NCI-H2171 treated with DMSO at 0.1 percent for 48 hours (cell line): ENCODE measurements around the gene SSR2.

Source experiments
- DNase-seq: peaks from one replicate; lab custom pipeline; 2025; lab: John Stamatoyannopoulos, UW

SSR2 gene

DNA sequence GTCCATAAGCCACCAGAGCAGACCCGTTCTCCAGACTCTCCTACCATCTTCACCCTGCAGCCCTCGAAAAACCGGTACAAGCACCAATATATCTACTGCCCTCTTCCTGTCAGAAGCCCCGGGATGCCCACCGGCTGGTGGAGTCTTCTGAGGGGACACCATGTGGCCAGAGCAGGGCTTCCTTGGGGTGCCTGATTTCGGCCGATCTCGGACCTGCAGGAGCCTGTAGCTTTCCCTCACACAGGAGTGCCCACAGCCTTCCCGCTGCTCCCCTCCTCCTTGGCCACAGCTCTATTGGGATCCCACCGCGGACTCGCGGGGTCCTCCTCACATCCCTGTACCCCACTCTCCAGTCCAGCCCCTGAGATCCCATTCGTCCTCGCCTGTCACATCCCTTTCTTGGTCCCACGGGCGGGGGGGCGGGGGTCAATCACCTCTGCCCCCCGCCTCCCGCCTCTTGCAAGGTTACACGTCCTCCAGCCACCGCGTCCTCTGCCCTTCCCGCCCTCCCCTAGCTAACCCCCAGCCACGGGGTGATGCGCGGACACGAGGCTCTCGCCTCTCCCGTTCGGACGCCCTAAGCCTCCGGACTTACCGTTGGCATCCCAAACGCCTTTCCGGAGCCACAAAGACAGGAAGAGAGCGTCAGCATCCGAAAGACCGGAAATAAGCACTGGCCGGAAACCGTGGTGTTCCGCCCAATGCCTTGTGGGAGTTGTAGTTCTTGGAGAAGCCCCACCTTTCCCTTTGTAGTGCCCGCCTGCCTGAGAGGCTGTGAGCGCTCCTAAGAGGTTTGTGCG is at the start of gene SSR2:
TSS of gene SSR2 (minus strand) at position 659 of the 800 bp plus-strand sequence. CDS start 784 bp downstream, outside the sequence.
- DNase-seq: peak; percentile 93

GRCh38 chr1:156070548-156070947 is 49.8 kb upstream of the SSR2 start:
- DNase-seq: peak; percentile 83

GRCh38 chr1:156069490-156070455 is 49.0 kb upstream of the SSR2 start:
- no peak for DNase-seq

GRCh38 chr1:156067262-156067661 is 46.5 kb upstream of the SSR2 start:
- no peak for DNase-seq

GRCh38 chr1:156065871-156066270 is 45.1 kb upstream of the SSR2 start:
- no peak for DNase-seq

- DNase-seq: no peak
Measured at GRCh38 chr1:156065212-156065611, 44.5 kb upstream of the SSR2 start.

- DNase-seq: no peak
Measured at GRCh38 chr1:156064615-156065014, 43.9 kb upstream of the SSR2 start.

DNA sequence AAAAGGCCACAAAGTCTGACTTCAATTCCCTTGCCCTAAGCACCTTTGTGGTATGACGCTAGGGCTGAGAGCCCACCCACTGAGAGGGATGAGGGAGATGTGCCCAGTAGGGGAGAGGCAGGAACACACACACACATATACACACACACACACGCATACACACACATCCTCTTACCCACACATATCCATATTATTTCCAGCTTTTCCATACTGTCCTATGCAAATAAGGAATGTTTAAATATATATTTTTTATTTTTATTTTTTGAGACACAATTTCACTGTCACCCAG is 43.2 kb upstream of the SSR2 start:
- DNase-seq: no peak

- DNase-seq: no peak
Measured at GRCh38 chr1:156062189-156062588, 41.4 kb upstream of the SSR2 start.

DNA sequence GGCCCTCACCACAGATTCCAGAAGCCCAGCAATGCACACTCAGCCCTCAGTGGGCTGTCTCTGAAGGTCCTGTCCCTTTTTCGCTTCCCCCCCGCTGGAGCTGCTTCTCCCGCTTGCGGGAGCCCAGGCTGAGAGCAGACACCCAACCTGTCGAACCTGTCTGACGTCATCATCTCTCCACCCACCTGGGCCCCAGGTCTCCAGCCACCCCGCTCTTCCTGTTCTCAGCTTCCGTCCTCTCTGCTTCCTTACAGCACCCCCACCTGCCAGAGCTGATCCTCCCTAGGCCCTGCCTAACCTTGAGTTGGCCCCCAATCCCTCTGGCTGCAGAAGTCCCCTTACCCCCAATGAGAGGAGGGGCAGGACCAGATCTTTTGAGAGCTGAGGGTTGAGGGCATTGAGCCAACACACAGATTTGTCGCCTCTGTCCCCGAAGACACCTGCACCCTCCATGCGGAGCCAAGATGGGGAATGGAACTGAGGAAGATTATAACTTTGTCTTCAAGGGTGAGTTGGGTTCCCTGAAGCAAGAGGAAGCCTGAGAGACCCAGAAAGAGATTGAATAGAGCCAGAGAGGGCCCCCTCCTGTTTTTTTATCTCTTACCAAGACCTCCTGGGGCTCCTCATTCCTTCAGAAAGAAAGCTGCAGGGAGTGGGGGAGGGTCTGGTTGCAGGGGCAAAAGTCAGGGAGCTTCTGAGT is 40.3 kb upstream of the SSR2 start, which contains the start of gene RAB25:
TSS of gene RAB25 (plus strand) at position 224 of the 700 bp plus-strand sequence. CDS start at position 465, 241 bp downstream.
- peak; percentile 89 for DNase-seq

GRCh38 chr1:156056326-156056849 is 35.6 kb upstream of the SSR2 start:
- DNase-seq: no peak

GRCh38 chr1:156055281-156056048 is 34.7 kb upstream of the SSR2 start:
- no peak for DNase-seq

DNA sequence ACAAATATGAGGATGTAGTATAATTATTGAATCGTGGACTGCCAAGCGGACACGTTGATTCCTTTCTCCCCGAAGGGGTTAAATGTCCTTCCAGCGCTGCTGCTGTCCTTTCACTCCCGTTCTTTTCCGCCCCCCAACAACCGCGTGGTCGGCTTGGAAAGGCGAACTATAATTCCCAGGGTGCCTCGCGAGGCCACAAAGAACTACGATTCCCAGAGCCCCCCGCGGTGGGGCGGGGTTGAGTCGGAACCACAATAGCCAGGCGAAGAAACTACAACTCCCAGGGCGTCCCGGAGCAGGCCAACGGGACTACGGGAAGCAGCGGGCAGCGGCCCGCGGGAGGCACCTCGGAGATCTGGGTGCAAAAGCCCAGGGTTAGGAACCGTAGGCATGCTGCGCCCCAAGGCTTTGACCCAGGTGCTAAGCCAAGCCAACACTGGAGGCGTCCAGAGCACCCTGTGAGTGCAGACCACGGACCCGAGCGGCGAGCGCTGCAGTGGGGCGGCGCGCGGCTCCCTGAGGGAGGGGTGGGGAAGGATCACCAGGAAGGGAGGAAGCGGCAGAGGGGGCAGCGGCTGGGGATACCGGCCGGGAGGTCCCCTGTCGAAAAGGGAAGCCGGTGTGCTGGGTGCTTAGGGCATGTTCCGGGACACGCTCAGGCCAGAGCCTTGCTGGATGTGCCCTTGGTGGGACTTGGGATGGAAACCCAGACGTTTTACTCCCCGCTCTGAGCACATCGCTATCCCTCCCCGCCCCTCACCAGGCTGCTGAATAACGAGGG is 33.9 kb upstream of the SSR2 start, which contains the start of gene LAMTOR2:
TSS of gene LAMTOR2 (plus strand) at position 283 of the 781 bp plus-strand sequence. CDS start at position 391, 108 bp downstream.
- DNase-seq: peak; percentile 99

- peak; percentile 80 for DNase-seq
Measured at GRCh38 chr1:156053768-156054499, 33.2 kb upstream of the SSR2 start, which contains the start of gene UBQLN4. Gene UBQLN4, minus strand, starts transcription at chr1:156053798. Its CDS starts 97 bp downstream, at chr1:156053701.

GRCh38 chr1:156052862-156053767 is 32.4 kb upstream of the SSR2 start:
- DNase-seq: peak; percentile 70

DNA sequence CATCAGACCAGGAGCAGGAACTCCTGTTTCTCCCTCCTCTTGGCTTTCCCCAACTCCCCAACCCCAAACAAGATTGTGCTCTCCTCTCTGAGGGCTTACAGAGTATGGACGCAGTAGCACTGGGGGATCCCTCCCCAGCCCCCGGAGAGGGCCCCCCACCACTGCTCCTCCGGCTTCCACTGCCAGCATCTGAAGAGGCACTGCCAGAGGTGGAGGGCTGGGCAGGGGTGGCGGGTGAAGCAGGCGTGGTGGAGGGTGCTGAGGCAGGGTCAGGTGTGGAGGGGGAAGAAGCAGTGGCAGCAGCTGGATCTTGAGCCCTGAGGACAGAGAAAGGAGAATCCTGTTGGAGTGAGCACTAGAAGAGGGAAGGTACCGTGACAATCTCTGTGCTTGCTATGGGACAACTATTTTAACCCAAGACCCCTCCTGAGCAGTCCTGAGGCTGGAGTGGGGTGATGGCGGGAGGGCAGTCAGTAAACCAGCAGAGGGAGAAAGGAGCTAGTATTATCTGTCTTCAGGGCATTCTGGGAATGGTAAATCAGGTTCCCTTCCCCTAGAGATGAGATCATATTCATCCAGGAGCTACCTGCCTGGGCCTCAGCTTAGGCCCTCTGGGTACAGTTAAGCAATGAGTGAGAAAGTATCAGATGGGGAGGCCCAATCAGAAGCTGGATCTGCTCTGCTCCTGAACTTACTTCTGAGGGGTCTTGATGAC is 30.4 kb upstream of the SSR2 start:
- DNase-seq: no peak

- no peak for DNase-seq
Measured at GRCh38 chr1:156050376-156050775, 29.6 kb upstream of the SSR2 start.
